GM21529 (cell line): ENCODE measurements around the gene GABBR2.
"Not testable (repeated sequence)": the region's sequence is repeated elsewhere in the genome, so short reads cannot be mapped to it uniquely, and the experiment has no call there.

Experiments
- ATAC-seq: cut with Tn5 transposase; IDR thresholded peaks from one replicate; pipeline ENCODE4 v1.9.1; 2021; ENCODE audit not compliant: unreplicated experiment

The GABBR2 gene

GRCh38 chr9:98599566-98600216 lies 109.0 kb downstream of the GABBR2 start:
- no peak for ATAC-seq

DNA sequence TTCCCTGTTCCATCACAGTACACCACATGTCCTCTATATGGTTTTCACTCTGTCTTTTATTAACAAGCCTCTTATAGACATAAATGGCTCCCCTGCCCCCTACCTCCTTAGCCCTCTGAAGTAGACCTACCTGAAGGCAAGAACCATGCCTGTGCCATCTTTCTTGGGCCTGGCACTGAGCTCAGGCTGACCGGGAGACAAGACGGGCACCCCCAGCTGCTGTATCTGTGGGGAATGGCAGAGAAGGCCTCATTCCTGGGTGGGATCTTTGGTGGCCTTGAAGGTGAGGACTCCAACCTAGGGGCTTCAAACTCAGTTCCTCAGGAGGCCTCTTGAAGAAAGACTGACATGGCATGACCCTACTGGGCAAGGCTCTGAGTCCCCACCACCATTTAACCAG lies 109.9 kb downstream of the GABBR2 start:
- ATAC-seq, result no peak

DNA sequence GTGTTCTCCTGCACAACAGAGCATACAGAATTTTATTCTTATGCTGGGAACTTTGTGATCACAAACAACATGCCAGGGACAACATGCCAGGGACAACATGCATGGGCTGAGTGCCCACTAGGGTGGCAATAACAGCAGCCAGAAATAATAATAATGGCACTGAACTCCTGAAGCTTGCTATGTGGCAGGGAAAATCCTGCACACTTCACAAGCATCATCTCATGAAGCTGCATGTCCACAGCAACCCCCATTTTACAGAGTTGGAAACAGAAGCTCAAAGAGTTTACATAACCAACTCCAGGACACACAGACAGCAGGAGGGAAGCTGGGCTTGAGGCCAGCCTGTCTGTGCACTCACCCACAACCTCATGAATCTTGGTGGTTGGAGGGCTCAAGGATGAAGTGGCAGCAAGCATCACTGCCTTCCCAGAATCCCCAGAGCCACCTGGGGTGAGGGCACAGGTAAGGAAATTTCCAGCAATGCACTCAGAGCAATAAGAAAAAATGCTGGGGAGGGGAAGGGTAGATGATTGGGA lies 111.4 kb downstream of the GABBR2 start:
- no peak for ATAC-seq

GRCh38 chr9:98596486-98596885 lies 112.2 kb downstream of the GABBR2 start:
- ATAC-seq, result no peak

- ATAC-seq, result no peak
Observed at GRCh38 chr9:98594546-98595160, 114.1 kb downstream of the GABBR2 start.

DNA sequence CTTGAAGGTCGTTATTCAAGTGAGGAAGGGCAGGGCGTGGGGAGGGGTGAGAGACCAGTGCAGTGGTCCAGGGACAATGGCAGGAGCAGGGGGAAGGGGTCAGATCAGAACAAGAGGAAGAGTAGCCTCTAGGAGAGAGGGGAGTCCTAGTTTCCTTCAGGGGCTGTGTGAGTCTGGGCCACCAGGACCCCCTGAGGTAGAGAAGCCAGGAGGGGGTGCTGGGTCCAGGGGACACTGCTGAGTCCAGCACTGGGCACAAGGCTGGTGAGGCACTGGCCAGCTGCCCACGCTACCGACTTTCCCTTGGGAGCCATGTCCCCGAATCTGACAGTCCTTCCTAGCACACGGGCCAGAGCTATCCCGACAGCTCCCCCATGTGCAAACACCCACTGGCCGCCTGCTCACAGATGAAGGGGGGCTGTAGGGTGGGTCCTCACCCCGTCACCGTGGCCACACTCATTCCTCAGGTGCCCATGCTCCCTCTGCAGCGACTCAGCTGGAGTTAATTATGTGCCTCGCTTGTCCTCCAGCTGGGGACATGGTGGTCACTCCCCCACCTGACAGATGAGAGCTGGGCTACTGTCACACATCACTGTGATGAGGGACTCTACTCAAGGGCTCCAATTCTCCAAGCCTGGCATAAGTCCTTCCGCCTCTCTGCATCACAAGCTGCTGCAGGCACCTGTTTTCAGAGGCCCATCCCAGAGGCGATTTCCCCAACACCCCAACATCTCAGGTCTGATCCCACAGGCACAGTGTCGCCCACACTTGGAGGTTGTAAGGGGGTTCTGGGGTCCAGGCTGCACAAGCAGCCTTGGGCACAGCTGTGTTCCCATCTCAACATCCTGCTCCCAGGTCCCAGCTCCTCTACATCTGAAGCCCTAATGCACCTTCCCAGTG lies 115.1 kb downstream of the GABBR2 start:
- ATAC-seq, result no peak

DNA sequence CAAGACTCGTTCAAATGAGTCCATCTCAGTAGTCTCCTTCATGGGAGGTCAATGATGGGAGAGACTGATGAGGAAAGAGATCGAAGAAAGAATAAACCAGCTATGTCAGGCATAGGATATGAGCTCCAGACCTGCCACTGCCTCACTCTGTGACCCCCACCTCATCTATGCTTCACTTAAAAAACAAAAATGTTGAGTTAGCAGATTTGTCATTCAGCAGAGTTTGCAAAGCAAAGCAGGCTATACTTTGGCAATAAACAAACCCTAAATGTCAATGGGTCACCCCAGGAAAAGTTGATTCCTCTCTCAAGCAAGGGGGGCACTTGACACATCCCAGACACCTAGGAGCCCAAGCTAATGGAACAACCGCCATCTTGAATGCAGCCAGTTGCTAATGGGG lies 117.0 kb downstream of the GABBR2 start:
- ATAC-seq, result no peak

DNA sequence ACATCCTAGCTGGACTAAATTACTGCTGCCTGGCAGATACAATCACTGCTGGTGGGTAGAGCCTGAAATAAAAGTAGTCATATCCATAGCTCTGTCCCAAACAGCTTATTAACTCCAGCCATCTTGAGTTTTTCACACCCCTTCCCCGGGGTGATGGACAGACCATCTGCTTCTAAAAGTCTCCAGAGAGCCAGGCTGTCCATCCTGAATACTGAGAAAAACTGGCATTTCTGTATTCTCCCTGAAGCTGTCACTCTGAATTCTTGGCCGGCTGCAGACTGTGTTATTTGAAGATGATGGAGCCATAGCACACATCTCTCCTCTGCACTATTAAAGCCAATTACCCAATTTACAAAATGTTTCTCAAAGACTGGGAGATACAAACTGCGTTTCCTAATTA lies 118.6 kb downstream of the GABBR2 start:
- ATAC-seq, result no peak

GRCh38 chr9:98589102-98589501 lies 119.6 kb downstream of the GABBR2 start:
- ATAC-seq, result no peak

- ATAC-seq, result not testable (repeated sequence)
Observed at GRCh38 chr9:98584853-98585438, 123.8 kb downstream of the GABBR2 start.

DNA sequence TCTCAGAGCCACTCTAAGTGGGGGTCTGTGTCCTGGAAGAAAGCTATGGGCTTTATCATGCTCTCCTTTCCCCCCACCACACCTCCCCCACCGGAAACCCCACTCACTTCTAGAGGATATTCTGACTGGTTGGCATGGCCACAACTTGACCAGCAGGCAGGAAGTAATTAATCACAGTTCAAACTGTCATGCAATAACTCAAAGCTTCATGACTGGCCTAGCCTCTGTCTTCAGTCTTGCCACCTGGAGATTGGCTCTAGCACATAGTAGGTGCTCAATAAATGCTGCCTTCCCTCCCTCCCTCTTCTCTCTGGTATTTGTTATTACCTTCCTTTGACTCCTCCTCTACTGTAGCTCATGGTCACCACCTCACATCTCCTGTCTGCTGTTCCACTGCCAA lies 124.7 kb downstream of the GABBR2 start:
- ATAC-seq, result peak; percentile 66

DNA sequence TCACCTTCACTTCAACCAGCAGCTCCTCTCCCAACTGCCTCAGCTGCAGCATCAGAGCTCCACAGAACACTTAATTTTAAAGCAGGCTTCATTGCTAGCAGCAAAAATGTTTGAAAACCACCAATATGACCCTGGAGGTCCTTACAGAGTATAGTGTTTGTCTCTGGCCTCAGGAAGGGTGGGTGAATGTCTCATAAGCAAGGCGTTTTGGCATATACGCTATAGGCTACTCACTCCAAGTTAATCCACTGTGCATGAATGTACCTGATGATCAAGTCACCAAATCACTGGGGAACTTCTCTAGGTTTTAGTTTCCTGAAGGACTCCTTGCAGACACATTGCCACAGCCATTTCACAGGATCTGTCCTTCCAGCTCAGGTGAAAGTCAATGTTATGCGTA lies 125.3 kb downstream of the GABBR2 start:
- no peak for ATAC-seq

DNA sequence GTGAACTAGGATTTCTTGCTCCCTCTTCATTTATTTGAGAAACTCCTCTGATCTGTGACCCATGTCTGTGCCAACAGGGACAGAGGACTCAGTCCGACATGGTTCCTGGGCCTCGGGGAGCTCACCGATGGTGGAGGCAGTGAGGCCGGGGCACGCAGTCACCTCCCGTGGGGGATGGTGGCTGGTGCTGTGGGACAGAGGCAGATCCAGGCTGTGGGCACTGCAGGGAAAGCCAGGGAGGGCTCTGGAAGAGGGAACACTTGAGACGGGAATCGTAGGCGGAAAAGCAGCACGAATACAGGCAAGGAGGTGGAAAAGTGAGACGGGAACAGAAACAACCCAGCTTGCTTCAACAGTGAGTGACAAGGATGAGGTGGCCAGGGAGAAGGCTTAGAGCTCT lies 127.8 kb downstream of the GABBR2 start:
- ATAC-seq, result no peak

DNA sequence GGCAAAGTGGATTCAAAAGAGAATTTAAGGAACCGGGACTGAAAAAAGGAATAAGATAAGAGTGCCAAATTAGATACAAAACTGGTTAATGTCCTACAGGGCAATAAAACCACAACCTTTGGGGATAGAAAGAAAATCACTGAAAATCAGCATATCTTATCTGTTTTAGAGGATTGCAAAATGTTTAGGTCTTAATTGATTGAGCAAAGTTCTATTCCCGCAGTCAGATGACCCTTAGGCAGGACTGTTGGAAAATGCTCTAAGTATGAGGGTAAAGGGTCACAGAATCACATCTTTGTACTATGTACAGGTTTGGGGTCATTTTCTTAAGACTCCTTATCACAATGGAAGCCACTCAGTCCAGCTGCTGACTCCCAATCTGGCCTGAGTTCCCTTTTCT lies 129.0 kb downstream of the GABBR2 start:
- ATAC-seq, result no peak

DNA sequence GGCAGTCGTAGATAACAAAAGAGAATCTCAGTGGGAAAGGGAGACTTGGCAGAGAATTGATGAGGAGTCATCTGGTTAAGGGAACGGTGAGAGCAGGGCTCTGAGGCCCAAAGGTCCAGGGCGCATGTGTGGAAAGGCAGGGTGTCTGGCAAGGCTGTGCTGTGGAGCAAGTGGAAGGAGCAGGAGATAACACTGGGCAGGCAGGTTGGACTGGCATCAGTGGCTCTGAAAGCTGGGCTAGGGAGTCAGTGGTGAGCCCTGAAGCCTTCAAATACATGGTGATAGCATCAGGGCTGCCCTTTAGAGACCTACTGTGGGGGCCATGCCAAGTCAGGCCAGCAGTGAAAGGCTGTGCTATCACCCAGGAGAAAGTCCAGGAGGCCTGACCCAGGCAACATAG lies 131.3 kb downstream of the GABBR2 start:
- ATAC-seq, result no peak

GRCh38 chr9:98576859-98577258 lies 131.9 kb downstream of the GABBR2 start:
- ATAC-seq, result no peak

DNA sequence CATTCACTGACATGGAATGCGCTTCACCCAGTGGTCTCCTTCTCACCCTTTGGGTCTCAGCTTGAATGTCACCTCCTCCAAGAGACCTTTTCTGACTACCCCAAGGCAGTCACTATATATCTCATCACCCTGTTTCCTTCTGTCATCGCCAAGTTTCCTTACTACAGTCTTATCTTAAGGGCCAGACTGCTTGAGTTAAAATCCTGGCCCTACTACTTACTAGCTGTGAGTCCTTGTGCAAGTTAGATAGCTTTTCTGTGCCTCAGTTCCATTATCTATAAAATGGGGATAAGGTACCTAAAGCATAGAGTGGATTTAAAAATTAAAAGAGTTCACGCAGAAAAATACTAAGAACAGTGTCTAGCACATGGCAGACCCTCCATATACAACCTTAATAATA lies 132.4 kb downstream of the GABBR2 start:
- no peak for ATAC-seq

- ATAC-seq, result peak; percentile 88
Observed at GRCh38 chr9:98575379-98576346, 133.1 kb downstream of the GABBR2 start.

GRCh38 chr9:98573749-98574278 lies 134.9 kb downstream of the GABBR2 start:
- ATAC-seq, result no peak

DNA sequence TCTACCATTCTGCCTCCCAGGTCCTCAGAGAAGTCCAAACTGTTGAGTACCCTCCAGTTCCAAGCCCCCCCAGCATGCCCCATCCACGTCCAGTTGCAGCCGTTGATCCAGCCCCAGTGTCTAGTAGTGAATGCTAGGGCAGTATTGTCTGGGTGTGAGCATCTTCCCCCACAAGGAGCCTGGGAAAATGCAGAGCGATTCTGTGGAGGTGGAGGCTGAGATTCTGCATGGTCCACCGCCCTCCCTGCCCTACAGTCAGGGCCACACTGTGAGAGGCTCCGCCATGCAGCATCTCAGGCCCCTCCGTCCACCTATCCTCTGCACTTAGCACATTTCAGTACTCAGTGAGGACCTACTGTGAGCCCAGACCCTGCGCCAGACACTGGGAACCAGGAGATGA lies 135.9 kb downstream of the GABBR2 start:
- no peak for ATAC-seq
